ENCODE data around the gene DGKB.

The DGKB gene

GRCh38 chr7:14229047-14229446 lies 673.5 kb downstream of the DGKB start:
- DNase-seq: no peak

- DNase-seq: no peak
These were observed 674.2 kb downstream of the DGKB start for GRCh38 chr7:14228341-14228740.

GRCh38 chr7:14226126-14226525 lies 676.4 kb downstream of the DGKB start:
- no peak for DNase-seq

- DNase-seq: no peak
These were observed 683.4 kb downstream of the DGKB start for GRCh38 chr7:14219125-14219524.

GRCh38 chr7:14218338-14218737 lies 684.2 kb downstream of the DGKB start:
- no peak for DNase-seq

- DNase-seq: no peak
These were observed 692.6 kb downstream of the DGKB start for GRCh38 chr7:14209896-14210484.

- no peak for DNase-seq
These were observed 694.8 kb downstream of the DGKB start for GRCh38 chr7:14207711-14208110.

GRCh38 chr7:14207138-14207537 lies 695.4 kb downstream of the DGKB start:
- no peak for DNase-seq

- no peak for DNase-seq
These were observed 696.4 kb downstream of the DGKB start for GRCh38 chr7:14206121-14206520.

GRCh38 chr7:14201353-14201752 lies 701.2 kb downstream of the DGKB start:
- DNase-seq: no peak

- DNase-seq: no peak
These were observed 703.2 kb downstream of the DGKB start for GRCh38 chr7:14199336-14199735.

GRCh38 chr7:14197280-14197679 lies 705.3 kb downstream of the DGKB start:
- no peak for DNase-seq

GRCh38 chr7:14196555-14196954 lies 706.0 kb downstream of the DGKB start:
- DNase-seq: no peak

- DNase-seq: no peak
These were observed 706.7 kb downstream of the DGKB start for GRCh38 chr7:14195871-14196270.

GRCh38 chr7:14195079-14195478 lies 707.5 kb downstream of the DGKB start:
- peak in 1 of 56 donors; percentile 12 for DNase-seq

- no peak for DNase-seq
These were observed 710.9 kb downstream of the DGKB start for GRCh38 chr7:14191686-14192098.

- no peak for DNase-seq
These were observed 718.2 kb downstream of the DGKB start for GRCh38 chr7:14184292-14184864.

GRCh38 chr7:14179781-14180180 lies 722.8 kb downstream of the DGKB start:
- DNase-seq: no peak

GRCh38 chr7:14177876-14178275 lies 724.7 kb downstream of the DGKB start:
- DNase-seq: no peak

- no peak for DNase-seq
These were observed 731.7 kb downstream of the DGKB start for GRCh38 chr7:14170872-14171271.

- no peak for DNase-seq
These were observed 744.4 kb downstream of the DGKB start for GRCh38 chr7:14158111-14158510.

GRCh38 chr7:14156436-14156835 lies 746.1 kb downstream of the DGKB start:
- no peak for DNase-seq

- no peak for DNase-seq
These were observed 753.6 kb downstream of the DGKB start for GRCh38 chr7:14148974-14149373.

- no peak for DNase-seq
These were observed 755.0 kb downstream of the DGKB start for GRCh38 chr7:14147532-14147931.
